NCI-H2227 (cell line): ENCODE data around the gene DPYSL3.
A peak's percentile ranks its signal among the peaks of the same experiment; 100 is the strongest.
"Not testable (repeated sequence)": the region's sequence is repeated elsewhere in the genome, so short reads cannot be mapped to it uniquely, and the experiment has no call there.

Experiments
- DNase-seq: peaks from one replicate; lab custom pipeline; 2025; ENCODE audit not compliant: unreplicated experiment; lab: John Stamatoyannopoulos, UW

Gene DPYSL3

GRCh38 chr5:147373328-147373727 lies 136.5 kb downstream of the DPYSL3 start:
- DNase-seq: no peak

DNA sequence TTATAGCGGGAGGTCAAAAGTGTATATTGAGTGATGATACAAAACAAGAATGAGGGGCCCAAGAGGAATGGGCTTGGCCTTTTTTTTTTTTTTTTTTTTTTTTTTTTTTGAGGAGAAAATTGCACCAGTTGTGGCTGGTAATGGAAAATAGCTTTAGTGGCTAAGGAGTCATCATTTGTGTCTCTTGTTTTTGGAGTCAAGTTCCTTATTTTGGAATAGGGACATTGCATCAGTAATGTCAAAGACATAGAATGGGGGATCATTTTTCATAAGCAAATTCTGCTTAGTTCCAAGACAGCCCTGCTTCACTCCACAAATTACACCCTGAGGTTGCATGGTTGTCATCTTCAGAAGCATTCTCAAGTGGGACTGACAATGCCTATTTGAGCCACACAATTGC lies 137.7 kb downstream of the DPYSL3 start:
- no peak for DNase-seq

DNA sequence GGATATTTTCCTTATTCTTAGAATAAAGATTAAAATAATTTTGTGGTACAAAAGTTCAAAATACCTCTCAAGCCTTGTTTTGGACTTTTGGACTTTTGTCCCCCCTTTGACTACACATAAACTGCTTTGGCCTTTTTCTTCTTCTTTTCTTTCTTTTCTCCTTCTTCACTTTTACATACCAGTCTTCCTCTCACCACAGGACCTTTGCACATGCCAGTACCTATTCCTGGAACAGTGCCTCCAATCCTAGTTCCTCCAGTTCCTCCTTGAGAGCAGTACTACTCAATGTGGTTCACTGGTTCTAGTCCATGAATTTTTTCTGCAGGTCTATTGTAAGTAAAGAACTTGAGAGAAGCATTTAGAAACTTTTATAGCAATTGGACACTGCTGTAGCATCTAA lies 138.6 kb downstream of the DPYSL3 start:
- no peak for DNase-seq

DNA sequence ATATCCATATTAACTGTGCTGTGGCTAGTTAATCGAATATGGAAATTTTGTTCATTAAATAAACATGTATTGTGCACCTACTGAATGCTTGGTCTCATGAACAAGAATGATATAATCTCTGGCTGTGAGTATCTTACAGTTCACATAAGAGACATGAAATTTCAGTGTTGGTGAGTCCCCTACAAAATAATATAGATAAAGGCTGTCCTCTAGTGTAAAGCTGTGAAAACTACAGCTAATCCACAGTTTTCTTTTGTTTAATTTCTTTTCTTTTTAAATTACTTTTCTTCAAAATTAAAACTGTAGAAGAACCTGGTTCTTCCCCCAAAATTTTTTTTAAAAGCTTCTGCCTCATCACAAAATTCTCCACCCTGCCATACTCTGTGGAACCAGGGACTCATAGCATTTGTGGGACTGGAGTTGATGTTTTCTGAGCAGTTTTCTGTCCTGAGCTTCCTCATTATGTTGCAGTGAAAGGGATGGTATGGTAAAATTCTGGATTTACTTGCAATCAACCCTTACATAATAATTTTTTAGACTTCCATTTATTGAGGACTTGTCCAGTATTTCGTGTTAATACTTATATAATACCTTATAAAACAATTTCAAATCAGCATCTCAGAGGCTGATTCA lies 140.0 kb downstream of the DPYSL3 start:
- DNase-seq: peak; percentile 15

DNA sequence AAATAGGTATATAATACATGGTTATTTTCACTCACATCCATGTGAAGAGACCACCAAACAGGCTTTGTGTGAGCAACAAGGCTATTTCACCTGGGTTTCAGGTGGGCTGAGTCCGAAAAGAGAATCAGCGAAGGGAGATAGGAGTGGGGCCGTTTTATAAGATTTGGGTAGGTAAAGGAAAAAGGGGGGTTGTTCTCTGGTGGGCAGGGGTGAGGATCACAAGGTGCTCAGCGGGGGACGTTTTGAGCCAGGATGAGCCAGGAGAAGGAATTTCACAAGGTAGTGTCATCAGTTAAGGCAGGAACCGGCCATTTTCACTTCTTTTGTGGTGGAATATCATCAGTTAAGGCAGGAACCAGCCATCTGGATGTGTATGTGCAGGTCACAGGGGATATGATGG lies 142.5 kb downstream of the DPYSL3 start:
- not testable (repeated sequence) for DNase-seq

DNA sequence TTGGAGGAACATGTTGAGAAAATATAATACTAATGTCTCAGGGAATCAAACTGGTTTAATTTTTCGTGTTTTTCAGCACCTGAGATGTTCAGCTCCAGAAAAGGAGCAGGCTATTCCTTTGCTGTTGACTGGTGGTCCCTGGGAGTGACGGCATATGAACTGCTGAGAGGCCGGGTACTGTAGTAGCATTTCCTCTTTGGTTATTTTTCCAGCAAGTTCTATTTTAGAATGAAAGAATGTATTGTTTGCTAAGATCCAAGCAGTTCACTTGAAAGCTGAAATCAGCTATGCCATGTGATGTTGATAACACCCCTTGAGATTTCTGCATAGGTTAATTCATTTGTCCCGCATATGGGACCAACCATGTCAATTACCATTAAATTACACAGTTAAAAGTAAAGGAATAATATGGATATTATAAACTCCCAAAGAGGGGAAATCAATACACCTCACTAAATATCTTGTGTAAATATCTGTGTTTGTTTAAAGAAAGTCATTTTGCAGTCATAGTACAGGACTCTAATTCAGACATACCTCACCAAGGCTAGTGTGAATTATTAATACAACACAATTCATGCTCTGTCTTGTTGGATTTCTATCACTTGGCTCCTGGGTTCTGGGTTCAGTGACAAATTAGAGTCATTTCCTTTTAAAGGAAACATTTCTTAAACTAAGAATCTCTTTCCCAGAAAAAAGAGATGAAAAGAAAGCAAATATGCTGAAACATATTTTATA lies 148.3 kb downstream of the DPYSL3 start:
- no peak for DNase-seq

DNA sequence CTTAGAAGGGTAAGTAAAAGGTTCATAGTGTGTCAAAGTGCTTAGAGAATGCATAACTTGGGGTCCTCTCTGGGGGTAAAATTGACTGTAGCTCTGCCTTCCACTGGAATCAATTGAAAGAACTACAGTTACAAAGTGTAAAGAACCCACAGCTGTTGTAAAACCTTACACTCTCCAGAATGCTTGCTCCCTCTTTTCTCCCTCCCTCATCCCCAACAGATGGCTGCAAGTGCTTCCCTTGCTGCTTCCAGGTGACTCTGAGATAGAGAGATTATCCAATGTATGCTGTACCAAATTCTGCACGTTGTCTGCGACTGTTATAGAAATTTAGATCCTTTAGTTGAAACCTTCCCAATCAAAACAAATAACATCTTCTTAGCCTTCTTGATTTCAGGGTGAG lies 149.1 kb downstream of the DPYSL3 start:
- no peak for DNase-seq

DNA sequence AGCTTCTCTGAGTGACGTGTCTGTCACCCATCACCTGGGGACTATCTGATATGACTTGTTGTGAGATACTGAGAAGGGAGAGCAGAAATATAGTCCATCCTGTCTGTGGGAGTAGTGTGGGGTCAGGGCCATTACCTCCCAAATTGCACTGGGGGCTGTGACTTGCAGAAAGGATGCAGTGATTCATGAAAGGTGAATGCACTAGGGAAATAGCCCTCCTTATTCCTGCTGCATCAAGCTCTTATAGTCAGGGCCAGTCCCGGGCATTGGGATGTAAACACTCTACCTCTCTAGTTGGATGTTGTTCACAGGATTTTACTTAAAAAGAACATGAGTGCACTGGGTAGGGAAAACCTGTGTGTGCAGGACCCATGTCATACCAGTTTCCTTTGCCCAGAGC lies 150.3 kb downstream of the DPYSL3 start:
- DNase-seq: no peak

DNA sequence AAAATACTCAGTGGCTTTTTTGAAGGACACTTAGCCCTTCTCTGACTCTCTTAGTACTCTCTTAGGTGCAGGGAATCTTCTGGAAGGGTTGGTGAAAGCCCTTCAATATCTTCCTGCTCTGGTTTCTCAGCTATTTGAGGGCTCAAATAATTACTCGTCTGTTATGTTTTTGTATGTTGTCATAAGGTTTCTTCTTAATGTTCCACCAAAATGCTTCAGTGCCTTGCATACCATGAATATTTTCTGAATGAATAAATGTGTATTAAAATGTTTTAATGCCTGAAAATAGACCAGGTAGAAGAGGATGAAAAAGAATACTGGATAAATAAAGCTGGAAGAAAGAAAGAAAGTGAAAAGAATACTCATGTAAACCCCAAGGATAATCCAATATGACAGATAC lies 150.8 kb downstream of the DPYSL3 start:
- DNase-seq: no peak

GRCh38 chr5:147349241-147349640 lies 160.6 kb downstream of the DPYSL3 start:
- DNase-seq: no peak

- DNase-seq: no peak
Observed at GRCh38 chr5:147348451-147348850, 161.4 kb downstream of the DPYSL3 start.

- DNase-seq: no peak
Observed at GRCh38 chr5:147348046-147348445, 161.8 kb downstream of the DPYSL3 start.

DNA sequence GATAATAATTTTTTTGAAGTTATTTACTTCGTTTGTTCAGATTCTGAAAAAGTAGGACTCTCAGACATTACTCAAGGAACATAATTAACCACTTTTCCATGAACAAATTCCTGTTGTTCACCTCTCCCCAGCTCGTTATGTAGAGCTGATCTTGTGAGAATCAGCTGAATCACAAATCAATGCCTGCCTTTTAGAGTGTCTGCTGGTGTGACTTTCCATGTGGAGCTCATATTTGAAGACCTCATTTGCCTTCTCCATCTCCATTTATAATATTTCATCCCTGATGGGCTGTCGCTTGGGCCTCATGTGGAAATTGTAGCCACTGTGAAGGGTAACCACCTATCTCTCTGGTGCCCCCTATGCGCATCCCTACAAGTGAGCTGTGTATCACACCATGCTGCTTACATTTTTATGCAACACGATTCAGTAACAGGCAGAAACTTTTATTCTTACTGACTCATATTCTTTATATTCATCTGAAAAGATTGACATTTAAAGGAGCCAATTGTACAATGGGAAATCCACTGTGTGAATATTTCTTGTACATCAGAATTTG lies 163.8 kb downstream of the DPYSL3 start:
- no peak for DNase-seq

GRCh38 chr5:147344861-147345260 lies 165.0 kb downstream of the DPYSL3 start:
- no peak for DNase-seq

DNA sequence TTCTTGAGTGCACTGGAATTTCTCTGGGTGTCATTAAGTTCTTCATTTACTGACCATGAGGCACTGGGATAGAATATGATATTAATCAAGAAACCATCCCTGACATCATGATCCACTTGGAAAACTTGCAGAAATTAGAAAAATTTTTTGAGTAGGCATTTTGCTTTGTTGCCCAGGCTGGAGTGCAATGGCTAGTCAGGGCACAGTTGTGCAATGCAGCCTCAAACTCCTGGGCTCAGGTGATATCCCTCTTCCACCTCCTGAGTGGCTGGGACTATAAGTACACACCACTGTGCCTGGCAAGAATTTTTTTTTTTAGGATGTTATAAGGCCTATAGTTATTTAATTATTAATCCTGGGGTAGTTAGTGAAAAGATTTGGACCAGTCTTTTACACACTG lies 168.5 kb downstream of the DPYSL3 start:
- DNase-seq: no peak

DNA sequence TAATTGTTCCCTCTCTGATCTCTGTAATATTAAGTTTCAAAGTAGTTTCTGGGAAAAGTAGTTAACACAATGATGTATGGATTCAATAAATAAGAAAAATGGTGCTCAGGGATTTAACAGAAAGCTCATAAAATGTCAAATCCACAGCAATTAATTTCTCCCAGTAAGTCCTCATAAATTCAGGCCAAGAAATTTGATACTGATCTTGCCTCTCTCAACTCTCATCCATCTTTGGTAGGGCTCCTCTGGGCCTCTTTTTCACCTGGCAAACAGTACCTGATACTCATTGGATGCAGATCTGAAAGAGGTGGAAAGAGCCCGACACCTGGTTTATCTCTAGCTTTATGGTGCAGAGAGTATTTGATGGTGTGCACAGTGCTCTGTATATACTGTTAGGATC lies 168.9 kb downstream of the DPYSL3 start:
- no peak for DNase-seq
